ENCODE measurements around the gene TNFRSF4. TPM values are rescaled to one million over a fixed set of nuclear protein-coding genes. Genes with fewer than 3 reads are reported as not detected.

TNFRSF4 gene
- total and polyA plus RNA-seq, 2 of the 13 experiments (the other 11 are each of a cell fraction or from before 2014, with no cell fraction given), result not detected

DNA sequence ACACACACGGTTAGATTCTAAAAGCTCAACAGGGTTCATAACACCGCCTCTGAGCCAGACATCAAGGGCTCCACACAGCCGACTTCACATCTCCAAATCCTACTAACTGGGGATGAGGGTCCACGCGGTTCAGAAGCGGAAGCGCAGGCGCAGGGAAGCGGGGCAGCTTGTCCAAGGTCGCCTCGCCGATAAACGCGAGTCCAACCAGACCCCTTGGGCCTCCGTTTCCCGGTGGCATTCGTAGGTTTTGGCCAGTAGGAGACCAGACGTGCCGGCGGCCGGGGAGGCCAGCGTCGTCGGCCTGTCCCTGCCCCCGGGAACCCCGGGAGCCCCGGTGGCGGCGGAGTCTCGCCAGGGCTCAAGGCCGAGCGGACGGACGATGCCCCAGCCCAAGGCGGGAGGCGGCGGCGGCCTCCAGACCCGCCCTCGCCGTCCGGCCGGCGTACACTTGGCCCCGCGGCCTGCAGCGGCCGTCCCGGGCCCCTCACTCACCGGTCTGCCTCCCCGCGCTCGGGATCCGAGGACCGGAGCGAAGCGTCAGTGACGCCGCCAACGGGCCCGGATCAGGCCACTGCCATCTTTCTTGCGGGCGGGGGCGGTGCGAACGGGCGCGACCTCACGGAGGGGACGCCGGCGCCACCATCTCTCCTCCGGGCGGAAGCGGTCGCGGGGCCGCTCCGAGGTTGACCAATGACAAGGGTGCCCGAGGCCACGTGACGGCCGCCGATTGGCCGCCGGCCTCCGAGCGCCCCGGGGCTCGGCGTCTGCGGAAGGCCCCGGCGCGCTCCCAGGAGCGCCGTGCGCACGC is 17.7 kb upstream of the TNFRSF4 start, which contains the start of gene SDF4 (continued):
- TF ChIP-seq, protein P1, sequence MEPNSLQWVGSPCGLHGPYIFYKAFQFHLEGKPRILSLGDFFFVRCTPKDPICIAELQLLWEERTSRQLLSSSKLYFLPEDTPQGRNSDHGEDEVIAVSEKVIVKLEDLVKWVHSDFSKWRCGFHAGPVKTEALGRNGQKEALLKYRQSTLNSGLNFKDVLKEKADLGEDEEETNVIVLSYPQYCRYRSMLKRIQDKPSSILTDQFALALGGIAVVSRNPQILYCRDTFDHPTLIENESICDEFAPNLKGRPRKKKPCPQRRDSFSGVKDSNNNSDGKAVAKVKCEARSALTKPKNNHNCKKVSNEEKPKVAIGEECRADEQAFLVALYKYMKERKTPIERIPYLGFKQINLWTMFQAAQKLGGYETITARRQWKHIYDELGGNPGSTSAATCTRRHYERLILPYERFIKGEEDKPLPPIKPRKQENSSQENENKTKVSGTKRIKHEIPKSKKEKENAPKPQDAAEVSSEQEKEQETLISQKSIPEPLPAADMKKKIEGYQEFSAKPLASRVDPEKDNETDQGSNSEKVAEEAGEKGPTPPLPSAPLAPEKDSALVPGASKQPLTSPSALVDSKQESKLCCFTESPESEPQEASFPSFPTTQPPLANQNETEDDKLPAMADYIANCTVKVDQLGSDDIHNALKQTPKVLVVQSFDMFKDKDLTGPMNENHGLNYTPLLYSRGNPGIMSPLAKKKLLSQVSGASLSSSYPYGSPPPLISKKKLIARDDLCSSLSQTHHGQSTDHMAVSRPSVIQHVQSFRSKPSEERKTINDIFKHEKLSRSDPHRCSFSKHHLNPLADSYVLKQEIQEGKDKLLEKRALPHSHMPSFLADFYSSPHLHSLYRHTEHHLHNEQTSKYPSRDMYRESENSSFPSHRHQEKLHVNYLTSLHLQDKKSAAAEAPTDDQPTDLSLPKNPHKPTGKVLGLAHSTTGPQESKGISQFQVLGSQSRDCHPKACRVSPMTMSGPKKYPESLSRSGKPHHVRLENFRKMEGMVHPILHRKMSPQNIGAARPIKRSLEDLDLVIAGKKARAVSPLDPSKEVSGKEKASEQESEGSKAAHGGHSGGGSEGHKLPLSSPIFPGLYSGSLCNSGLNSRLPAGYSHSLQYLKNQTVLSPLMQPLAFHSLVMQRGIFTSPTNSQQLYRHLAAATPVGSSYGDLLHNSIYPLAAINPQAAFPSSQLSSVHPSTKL (CRISPR knock-in tag; IDR thresholded peaks at IDR 0.05), result no peak
- TF ChIP-seq USF2 (IDR thresholded peaks at IDR 0.05; ENCODE audit: low read depth, low read length) (peak; percentile 90), USF2 (CRISPR knock-in tag; IDR thresholded peaks at IDR 0.05; ENCODE audit: borderline replicate concordance) (peak; percentile 82; the same call in 1 of the 2 replicates), IKZF4 (CRISPR knock-in tag; IDR thresholded peaks at IDR 0.05; ENCODE audit: borderline replicate concordance, low read depth, not compliant biosample characterization) (peak; percentile 39), NONO (IDR thresholded peaks at IDR 0.05) (no peak), NONO (CRISPR knock-in tag; conservative IDR thresholded peaks at IDR 0.05) (peak; percentile 86), MBD4 (IDR thresholded peaks at IDR 0.05; ENCODE audit: borderline replicate concordance, low read length) (no peak), ZBTB38 (CRISPR knock-in tag; IDR thresholded peaks at IDR 0.05) (peak; percentile 83), HDAC2 (CRISPR knock-in tag; IDR thresholded peaks at IDR 0.05) (0 out of 2 replicates have a peak, but pooled peaks have one; percentile 11), JARID2 (CRISPR knock-in tag; IDR thresholded peaks at IDR 0.05; ENCODE audit: insufficient replicate concordance) (no peak), ZNF709 (CRISPR knock-in tag; IDR thresholded peaks at IDR 0.05) (peak; percentile 90; the same call in 1 of the 2 replicates)
- TF ChIP-seq, protein P2, sequence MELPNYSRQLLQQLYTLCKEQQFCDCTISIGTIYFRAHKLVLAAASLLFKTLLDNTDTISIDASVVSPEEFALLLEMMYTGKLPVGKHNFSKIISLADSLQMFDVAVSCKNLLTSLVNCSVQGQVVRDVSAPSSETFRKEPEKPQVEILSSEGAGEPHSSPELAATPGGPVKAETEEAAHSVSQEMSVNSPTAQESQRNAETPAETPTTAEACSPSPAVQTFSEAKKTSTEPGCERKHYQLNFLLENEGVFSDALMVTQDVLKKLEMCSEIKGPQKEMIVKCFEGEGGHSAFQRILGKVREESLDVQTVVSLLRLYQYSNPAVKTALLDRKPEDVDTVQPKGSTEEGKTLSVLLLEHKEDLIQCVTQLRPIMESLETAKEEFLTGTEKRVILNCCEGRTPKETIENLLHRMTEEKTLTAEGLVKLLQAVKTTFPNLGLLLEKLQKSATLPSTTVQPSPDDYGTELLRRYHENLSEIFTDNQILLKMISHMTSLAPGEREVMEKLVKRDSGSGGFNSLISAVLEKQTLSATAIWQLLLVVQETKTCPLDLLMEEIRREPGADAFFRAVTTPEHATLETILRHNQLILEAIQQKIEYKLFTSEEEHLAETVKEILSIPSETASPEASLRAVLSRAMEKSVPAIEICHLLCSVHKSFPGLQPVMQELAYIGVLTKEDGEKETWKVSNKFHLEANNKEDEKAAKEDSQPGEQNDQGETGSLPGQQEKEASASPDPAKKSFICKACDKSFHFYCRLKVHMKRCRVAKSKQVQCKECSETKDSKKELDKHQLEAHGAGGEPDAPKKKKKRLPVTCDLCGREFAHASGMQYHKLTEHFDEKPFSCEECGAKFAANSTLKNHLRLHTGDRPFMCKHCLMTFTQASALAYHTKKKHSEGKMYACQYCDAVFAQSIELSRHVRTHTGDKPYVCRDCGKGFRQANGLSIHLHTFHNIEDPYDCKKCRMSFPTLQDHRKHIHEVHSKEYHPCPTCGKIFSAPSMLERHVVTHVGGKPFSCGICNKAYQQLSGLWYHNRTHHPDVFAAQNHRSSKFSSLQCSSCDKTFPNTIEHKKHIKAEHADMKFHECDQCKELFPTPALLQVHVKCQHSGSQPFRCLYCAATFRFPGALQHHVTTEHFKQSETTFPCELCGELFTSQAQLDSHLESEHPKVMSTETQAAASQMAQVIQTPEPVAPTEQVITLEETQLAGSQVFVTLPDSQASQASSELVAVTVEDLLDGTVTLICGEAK (IDR thresholded peaks at IDR 0.05), result no peak
- TF ChIP-seq, protein P2 (CRISPR knock-in tag; IDR thresholded peaks at IDR 0.05), result peak; percentile 47; the same call in 1 of the 2 replicates
